GM19023 (cell line): ENCODE data around the gene RUSC2.
"Not testable (repeated sequence)": the region's sequence is repeated elsewhere in the genome, so short reads cannot be mapped to it uniquely, and the experiment has no call there.

Experiments
- ATAC-seq: cut with Tn5 transposase; IDR thresholded peaks from one replicate; pipeline ENCODE4 v1.9.1; 2021; ENCODE audit warnings: mild to moderate bottlenecking, moderate library complexity; ENCODE audit not compliant: unreplicated experiment

Gene RUSC2

DNA sequence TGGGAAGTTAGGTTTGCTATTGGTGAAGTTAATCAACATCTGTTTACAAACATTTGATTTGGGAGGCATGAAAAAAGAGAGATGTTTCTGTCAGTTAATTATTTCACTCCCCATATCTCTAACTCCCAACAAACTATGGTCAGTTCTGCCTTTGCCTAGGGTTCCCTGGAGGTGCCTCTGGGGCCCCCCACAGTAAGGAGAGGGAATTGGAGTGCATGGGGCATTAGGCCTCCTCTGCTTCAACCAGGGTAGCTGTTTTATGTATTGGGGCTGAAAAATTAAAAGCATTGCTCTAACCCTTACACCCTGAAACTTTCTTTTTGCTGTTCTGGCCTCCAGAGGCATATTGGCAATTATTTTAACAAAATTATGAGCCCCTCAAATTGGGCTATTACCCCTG lies 32.3 kb downstream of the RUSC2 start:
- no peak for ATAC-seq

DNA sequence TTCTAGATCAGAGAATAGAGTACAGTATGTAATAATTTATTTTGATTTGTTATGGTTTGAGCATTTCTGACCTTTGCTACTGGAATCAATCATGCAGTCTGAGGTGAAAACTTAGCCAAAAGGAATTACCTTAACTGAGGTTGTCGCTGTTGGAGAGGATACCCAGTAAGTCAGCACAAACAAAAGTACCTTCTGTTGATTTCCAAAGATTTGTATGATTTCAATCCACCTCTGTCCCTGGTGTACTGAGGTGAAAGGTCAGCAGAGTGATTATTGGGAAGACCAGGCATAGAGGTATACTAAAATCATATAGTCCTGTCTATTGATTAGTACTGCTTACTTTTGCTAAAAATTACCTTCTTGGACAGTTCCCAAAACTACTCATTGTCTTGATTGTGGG lies 32.8 kb downstream of the RUSC2 start:
- ATAC-seq = no peak

DNA sequence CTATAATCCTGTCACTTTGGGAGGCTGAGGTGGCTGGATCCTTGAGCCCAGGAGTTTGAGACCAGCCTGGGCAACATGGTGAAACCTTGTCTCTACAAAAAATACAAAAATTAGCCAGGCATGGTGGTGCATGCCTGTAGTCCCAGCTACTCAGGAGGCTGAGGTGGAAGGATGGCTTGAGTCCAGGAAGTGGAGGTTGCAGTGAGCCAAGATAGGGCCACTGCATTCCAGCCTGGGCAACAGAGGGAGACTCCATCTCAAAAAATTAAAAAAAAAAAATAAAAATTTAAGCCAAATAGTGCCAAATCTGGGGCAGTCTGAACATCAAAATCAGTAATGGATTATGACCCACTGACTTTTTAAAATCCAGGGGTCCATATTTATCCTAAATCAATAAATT lies 33.6 kb downstream of the RUSC2 start:
- ATAC-seq = not testable (repeated sequence)

DNA sequence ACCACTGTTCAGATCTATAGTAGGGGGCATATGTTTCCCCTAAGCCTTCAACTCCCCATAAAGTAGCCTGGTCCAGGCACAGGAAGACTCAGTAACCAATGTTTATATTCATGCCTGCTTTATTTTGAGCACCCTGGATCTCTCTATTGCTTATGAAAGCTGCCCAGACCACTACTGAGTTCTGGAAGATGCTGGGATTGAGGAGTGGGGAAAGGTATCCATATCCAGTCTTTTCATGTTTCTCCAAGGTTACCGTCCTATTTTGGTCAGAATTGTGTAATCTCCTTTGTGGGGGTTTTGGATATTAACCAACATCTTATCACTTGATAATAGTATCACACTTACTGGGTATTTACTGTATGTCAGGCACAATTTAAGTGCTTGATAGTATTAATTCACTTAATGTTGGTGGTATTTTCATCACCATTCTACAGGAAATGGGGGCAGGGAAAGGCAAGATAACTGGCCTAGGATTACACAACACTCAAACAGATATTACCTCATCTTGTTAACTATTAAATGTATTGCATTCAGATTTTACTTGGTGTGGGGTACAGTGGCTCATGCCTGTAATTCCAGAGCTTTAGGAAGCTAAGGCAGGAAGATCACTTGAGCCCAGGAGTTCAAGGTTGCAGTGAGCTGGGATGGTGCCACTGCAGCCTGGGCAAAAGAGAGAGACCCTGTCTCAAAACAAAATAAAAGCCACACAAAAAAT lies 36.3 kb downstream of the RUSC2 start:
- no peak for ATAC-seq

DNA sequence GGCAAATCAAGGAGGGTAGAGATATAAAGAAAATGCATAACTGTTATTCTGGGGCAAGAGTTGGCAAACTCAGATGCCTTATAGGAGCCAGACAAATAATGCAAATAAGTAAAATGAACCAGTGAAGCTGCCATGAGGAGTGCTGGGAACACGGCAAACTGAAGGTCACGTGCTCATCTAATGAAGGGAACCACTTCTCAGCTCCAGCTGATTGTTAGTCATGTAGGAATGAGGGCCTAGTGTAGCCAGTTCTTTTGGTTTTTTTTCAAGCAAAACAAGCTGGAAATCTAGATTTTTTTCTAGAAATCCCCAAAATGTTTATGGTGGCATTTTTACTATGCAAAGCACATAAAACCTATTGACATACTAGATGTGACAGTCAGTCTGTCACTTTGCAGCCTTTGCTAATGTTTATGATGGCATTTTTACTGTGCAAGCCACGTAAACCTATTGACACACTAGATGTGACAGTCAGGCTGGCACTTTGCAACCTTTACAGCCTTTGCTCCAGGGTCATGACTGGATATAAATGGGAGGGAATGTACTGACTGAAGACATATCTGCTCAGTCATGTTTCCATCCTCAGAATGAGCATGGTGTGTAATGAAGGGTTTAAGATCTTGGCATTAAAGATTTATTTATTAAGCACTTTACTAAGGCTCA lies 39.4 kb downstream of the RUSC2 start:
- ATAC-seq = no peak

DNA sequence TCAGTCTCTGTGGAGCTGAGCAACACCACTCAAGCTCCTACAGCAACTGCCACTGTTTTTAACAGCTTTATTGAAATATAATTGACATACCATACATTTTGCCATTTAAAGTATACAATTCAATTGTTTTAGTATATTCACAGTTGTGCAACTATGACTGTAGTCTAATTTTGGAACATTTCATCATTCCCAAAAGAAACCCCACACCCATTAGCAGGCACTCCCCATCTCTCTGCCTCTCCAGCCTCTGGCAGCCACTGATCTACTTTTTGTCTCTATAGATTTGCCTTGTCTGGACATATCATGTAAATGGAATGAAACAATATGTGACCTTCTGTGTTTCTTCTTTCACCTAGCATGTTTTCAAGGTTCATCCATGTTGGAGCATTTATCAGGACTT lies 43.5 kb downstream of the RUSC2 start:
- no peak for ATAC-seq

DNA sequence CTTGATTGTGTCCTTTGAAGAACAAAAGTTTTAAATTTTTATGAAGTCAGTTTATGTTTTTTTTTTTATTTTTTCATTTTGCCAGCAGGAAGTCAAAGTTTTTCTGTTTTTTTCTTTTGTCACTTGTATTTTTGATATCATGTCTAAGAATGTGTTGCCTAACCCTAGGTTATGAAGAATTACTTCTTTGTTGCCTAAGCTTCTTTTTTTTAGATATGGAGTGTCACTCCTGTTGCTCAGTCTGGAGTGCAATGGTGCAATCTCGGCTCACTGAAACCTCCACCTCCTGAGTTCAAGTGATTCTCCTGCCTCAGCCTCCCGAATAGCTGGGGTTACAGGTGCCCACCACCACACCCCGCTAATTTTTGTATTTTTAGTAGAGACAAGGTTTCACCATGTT lies 45.0 kb downstream of the RUSC2 start:
- ATAC-seq = not testable (repeated sequence)

DNA sequence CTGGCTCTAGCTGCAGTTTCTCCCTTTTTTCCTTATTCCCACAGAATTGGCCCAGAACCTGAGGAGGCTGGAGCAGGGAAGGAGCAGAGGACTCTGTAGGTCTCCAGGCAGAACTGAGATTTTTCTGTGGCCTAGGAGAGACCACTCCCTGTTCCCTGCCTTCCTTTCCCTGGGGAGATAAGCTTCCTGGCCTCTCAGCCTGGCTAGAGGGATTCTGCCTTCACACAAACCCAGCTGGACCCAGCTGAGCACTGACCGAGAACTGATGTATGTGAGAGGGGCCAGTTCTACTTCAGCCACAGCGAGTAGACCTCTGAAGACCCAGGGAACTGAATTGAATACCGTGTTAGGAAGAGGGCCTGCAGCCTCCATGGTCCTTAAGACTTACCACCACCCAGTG lies 48.0 kb downstream of the RUSC2 start:
- no peak for ATAC-seq

DNA sequence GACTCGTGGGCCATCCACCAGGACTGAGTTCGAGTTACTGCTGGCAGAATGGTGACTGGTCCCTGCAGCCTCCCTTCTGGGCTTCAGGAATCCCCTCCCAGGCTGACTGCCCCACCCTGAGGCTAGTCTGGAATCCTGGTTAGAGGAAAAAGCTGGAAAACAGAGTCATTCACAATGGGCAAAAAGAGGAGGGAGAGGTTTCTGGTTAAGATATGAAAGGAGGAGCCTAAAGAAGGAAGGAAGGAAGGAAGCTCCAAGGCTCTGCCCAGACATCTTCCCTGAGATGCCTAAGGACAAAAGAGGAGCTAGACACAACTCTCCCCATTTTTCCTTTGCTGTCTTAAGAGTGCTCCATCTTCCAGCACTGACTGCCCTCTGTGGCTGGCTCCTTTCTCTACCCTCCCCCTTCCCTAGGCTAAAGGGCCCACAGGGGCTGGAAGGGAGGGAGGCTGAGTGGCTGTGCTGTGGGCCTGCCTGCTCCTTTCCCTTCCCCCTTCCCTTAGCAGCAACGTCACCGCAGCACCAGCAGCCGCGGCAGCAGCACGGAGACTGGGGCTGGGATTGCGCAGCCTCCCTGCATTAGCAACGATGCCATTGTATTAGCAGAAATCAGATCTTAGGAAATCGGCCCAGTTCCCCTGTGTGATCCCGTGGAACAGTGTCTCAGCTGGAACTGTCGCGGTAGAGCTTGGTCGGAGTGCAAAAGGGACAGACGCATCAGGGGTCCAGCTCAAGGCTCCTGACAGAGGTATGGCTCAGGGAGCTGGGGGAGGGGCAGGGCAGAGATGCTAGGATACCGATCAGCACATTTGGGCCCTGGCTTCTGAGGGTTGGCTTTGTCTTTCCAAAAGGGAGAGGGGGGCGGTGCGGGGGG lies 48.7 kb downstream of the RUSC2 start:
- no peak for ATAC-seq
